SK-N-SH (cell line): ENCODE measurements around the gene AK4.

ENCODE experiments used
- CHD2 ChIP-seq: fragments of 150-350 bp; IDR thresholded peaks from 2 replicates; pipeline ENCODE4 v1.6.1; 2018; ENCODE audit warnings: low read length; ENCODE audit not compliant: partially characterized antibody
- EP300 ChIP-seq, 2 experiments: IDR thresholded peaks; 2 replicates each; pipeline versions ENCODE4 v1.4.0 to v1.6.1; 2012; ENCODE audit warnings: borderline replicate concordance in 1 of 2, low read depth in 1 of 2, low read length in 1 of 2
- FOXJ3 ChIP-seq: sonication (generic); formaldehyde crosslinking; IDR thresholded peaks from 2 replicates; pipeline ENCODE4 v1.5.1; 2020; ENCODE audit warnings: mild to moderate bottlenecking, missing genetic modification reagents
- NRF1 ChIP-seq: IDR thresholded peaks from 2 replicates; pipeline ENCODE4 v1.6.1; 2012; ENCODE audit warnings: low read depth, mild to moderate bottlenecking, low read length
- RAD21 ChIP-seq: IDR thresholded peaks from 2 replicates; pipeline ENCODE4 v1.6.1; 2012; ENCODE audit warnings: mild to moderate bottlenecking, low read length
- RCOR1 ChIP-seq: fragments of 150-350 bp; IDR thresholded peaks from 2 replicates; pipeline ENCODE4 v1.6.1; 2017; ENCODE audit warnings: antibody characterized with exemption, low read length
- RFX5 ChIP-seq: IDR thresholded peaks from 2 replicates; pipeline ENCODE4 v1.6.1; 2012; ENCODE audit warnings: mild to moderate bottlenecking, improper control_type of control experiment, low read length
- SIN3A ChIP-seq: IDR thresholded peaks from 2 replicates; pipeline ENCODE4 v1.6.1; 2012; ENCODE audit warnings: low read depth, mild to moderate bottlenecking, low read length, moderate library complexity, borderline replicate concordance
- TF ChIP-seq, protein P1 (sequence below): fragments of 200-600 bp; sonication (generic); IDR thresholded peaks from 2 replicates; pipeline ENCODE4 v1.6.1; 2017; ENCODE audit warnings: antibody characterized with exemption, mild to moderate bottlenecking, moderate library complexity

DNA sequence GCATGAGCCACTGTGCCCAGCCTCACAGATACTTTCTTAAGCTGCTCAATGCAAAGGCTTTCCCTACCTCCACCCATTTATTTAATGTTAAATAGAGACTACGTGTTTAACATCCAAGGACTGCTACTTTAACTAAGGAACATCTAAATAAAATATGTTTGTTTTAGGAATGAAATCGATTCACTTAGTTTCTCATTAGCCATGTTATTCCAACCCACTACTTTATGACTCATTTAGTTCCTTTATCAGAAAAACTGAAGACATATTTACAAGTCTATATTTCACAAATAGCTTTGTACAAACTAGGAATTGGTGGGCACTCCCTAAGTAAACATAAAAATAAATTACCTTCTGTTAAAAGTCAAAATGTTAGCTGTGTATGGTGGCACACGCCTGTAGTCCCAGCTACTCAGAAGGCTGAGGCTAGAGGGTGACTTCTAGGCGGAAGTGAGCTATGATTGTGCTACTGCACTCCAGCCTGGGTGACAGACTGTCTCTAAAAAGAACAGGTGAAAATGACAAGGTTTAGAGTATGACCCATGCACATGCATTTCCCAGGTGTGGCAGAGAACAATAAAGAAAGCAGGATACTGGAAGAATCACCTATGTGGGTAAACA, 39.9 kb upstream of the AK4 start:
- TF ChIP-seq, protein P1, sequence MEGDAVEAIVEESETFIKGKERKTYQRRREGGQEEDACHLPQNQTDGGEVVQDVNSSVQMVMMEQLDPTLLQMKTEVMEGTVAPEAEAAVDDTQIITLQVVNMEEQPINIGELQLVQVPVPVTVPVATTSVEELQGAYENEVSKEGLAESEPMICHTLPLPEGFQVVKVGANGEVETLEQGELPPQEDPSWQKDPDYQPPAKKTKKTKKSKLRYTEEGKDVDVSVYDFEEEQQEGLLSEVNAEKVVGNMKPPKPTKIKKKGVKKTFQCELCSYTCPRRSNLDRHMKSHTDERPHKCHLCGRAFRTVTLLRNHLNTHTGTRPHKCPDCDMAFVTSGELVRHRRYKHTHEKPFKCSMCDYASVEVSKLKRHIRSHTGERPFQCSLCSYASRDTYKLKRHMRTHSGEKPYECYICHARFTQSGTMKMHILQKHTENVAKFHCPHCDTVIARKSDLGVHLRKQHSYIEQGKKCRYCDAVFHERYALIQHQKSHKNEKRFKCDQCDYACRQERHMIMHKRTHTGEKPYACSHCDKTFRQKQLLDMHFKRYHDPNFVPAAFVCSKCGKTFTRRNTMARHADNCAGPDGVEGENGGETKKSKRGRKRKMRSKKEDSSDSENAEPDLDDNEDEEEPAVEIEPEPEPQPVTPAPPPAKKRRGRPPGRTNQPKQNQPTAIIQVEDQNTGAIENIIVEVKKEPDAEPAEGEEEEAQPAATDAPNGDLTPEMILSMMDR = no peak
- TF ChIP-seq EP300 (IDR thresholded peaks at IDR 0.05; ENCODE audit: borderline replicate concordance in 1 of 2, low read depth in 1 of 2, low read length in 1 of 2) (no peak), RFX5 (no peak), FOXJ3 (CRISPR knock-in tag) (no peak), RCOR1 (no peak), NRF1 (no peak), SIN3A (no peak), CHD2 (no peak), RAD21 (no peak)
